Sigmoid colon (tissue), 3 donors: Measurements from ENCODE around the gene BCL2A1.

ENCODE experiments used
- CTCF ChIP-seq, 4 experiments: fragments of 450-650 bp in 3 of 4; fragments of 200-600 bp in 1 of 4; IDR thresholded peaks; one replicate each; pipeline ENCODE4 v1.5.1; 2016 to 2019; ENCODE audit warnings: antibody characterized with exemption in 4 of 4, mild to moderate bottlenecking in 3 of 4, moderate library complexity in 2 of 4
- POLR2A ChIP-seq, 2 donors: fragments of 450-650 bp; IDR thresholded peaks; one replicate each; pipeline ENCODE4 v1.6.1; 2016; ENCODE audit warnings: antibody characterized with exemption in 2 of 2, mild to moderate bottlenecking in 2 of 2, moderate library complexity in 2 of 2

GRCh38 chr15:79970181-79970580 lies 815 bp downstream of the BCL2A1 start:
- TF ChIP-seq POLR2A (IDR thresholded peaks at IDR 0.05), result no peak
- no peak for TF ChIP-seq CTCF (IDR thresholded peaks at IDR 0.05)
